NCI-H526 (cell line): ENCODE measurements around the gene PARP1.
"Not testable (repeated sequence)": the region's sequence is repeated elsewhere in the genome, so short reads cannot be mapped to it uniquely, and the experiment has no call there.

Source experiments
- DNase-seq, 2 experiments: peaks; one replicate each; lab custom pipeline; 2025; lab: John Stamatoyannopoulos, UW

PARP1 gene

GRCh38 chr1:226428791-226429461 is 21.0 kb upstream of the PARP1 start:
- DNase-seq: peak; percentile 30 to 65

- no peak for DNase-seq
These were observed 20.5 kb upstream of the PARP1 start for GRCh38 chr1:226428348-226428747.

DNA sequence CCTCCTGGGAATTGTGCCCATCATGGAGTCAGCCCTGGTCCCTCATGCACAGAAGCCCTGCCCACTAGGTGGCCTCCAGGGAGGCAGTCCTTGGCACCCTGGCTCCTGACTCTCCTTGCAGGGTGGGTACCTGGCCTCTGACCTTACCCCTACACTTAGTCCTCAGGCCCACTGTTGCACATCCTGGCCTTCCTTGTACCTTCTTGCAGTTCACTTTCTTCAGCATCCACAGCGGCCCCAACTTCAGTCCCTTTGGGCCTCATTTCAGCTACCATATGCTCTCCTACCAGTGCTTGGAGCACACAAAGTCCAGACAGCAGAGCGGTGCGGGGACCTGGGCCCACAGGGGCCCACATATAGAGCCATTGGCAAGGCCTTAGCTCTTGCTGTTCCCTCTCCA is 19.2 kb upstream of the PARP1 start:
- no peak for DNase-seq

DNA sequence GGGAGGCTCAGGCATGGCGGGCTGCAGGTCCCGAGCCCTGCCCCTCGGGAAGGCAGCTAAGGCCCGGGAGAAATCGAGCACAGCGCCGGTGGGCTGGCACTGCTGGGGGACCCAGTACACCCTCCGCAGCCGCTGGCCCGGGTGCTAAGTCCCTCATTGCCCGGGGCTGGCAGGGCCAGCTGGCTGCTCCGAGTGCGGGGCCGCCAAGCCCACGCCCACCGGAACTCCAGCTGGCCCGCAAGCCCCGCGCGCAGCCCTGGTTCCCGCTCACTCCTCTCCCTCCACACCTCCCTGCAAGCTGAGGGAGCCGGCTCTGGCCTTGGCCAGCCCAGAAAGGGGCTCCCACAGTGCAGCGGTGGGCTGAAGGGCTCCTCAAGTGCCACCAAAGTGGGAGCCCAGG is 18.5 kb upstream of the PARP1 start:
- DNase-seq: not testable (repeated sequence)

DNA sequence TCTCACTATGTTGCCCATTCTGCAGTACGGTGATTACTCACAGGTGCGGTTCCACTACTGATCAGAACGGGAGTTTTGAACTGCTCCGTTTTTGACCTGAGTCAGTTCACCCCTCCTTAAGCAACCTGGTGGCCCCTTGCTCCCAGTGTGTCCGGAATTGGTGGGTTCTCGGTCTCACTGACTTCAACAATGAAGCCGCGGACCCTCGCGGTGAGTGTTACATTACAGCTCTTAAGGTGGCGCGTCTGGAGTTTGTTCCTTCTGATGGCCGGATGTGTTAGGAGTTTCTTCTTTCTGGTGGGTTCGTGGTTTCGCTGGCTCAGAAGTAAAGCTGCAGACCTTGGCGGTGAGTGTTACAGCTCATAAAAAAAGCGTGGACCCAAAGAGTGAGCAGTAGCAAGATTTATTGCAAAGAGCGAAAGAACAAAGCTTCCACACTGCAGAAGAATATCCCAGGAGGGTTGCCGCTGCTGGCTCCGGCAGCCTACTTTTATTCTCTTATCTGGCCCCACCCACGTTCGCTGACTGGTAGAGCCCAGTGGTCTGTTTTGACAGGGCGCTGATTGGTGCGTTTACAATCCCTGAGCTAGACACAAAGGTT is 17.6 kb upstream of the PARP1 start:
- no peak for DNase-seq

- DNase-seq: no peak
These were observed 17.1 kb upstream of the PARP1 start for GRCh38 chr1:226425004-226425378.

GRCh38 chr1:226424221-226425003 is 16.5 kb upstream of the PARP1 start:
- DNase-seq: peak in 1 of 2 experiments; percentile 34

DNA sequence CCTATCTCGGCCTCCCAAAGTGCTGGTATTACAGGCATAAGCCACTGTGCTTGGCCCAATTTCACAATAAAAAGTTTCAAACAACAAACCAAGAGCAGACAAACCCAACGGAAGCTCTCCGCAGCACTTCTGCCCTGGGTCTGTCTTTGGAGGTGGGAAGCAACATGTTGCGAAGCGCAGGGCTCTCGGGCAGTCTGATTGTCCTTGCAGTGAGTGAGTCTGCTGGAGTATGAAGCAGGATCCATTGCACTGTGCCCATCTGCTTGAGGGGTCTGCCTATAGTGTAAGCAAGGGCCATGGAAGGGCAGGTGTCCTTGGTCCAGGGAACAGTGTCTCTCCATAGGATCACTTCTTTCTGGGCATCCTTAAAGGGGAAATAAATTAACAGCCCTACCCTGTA is 14.6 kb upstream of the PARP1 start:
- DNase-seq: no peak

DNA sequence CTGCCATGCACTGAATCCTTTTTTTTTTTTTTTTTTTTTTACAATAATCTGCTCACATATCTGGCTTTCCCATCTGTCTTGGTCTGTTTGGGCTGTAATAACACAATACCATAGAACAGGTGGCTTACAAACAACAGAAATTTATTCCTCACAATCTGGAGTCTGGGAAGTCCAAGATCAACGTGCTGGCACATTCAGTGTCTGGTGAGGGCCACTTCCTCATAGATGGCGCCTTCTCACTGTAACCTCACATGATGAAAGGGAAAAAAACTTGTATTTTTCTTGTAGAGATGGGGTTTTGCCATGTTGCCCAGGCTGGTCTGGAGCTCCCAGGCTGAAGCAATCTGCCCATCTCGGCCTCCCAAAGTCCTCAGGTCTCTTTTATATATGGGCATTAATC is 13.0 kb upstream of the PARP1 start:
- DNase-seq: no peak

DNA sequence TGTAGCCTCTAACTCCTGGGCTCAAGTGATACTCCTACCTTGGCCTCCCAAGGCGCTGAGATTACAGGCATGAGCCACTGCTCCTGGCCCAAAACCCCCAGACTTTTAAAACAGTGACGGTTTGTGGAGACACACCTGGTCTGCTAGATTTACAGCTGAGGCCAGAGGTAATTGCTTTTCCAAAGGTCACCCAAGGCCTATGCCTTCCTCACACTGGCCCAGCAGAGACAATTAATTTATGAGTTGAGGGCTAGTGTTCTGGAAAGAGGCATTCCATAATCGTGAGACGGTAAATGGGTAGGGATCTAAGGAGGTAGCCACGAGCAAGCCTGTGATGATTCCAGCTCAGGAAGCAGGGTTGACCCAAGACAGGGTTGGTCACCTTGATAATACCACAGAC is 12.4 kb upstream of the PARP1 start:
- no peak for DNase-seq

DNA sequence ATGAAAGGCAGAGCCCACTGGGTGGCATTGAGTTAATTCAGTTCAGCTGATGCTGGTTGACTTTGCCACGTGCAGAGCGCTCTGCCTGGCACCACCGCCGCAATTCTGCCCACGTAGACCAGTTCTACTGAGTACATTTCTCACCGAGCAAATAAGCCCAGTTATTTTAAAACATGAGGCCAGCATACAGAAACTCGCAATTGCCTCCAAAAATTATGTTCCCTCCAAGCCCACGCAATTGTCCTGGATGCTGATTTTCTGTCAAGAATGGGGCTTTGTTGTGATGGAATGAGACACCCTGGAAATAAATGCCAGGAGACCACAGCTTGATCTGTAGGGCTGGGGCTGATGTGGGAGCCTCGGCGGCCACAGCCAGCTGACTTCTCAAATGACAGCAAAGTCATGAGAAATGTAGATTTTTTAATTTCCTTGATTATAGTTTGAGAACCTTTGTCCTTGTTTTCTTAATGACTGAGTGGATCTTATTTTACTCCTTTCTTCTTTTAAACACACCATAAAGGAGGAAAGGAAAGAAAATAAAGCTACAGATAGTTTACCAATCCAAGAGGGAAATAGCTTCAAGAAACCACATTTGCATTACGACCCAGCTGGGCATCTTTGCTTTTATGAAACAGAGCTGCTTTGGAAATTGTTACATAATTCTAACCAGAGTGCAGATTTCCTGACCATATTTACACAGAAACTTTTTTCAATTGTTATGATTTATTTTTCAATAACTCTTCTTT is 11.6 kb upstream of the PARP1 start:
- DNase-seq: no peak

- no peak for DNase-seq
These were observed 10.1 kb upstream of the PARP1 start for GRCh38 chr1:226417830-226418546.

- no peak for DNase-seq
These were observed 9.5 kb upstream of the PARP1 start for GRCh38 chr1:226417350-226417749.

GRCh38 chr1:226414098-226414698 is 6.3 kb upstream of the PARP1 start:
- no peak for DNase-seq

DNA sequence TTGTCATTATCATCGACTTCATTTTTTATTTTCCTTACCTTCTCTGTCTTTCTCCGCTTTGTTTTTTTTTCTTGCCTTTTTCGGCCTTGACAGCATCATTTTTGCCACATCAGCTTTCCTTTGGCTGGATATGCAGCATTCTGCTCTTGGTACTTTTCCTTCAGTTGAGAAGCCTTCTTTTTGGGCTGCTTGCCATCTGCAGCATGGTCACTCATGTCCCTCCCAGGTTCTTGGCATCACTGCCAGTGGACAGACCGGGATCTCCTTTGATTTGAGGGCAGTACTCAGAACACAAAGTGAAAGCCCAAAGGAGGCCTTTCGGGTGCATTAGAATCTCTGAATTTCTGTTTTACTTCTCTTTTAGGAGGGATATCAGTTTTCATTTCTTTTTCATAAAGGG is 3.7 kb upstream of the PARP1 start:
- DNase-seq: no peak

DNA sequence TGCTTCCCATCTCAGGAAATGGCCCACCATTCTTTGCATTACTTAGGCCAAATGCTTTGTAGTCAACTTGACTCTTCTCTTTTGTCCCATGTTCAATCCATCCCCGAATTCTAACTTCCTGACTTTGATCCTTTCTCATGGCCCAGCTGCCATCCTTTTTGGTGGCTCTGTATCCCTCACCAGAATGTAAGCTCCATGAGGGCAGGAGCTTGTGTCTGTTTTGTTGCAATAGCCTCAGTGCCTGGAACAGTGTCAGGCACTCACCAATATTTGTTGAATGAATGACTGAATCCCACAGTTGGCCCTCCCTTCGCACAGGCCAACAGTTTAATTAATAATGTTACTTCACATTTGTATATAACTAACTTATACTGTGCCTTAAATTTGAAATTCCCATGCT is 3.1 kb upstream of the PARP1 start:
- no peak for DNase-seq

DNA sequence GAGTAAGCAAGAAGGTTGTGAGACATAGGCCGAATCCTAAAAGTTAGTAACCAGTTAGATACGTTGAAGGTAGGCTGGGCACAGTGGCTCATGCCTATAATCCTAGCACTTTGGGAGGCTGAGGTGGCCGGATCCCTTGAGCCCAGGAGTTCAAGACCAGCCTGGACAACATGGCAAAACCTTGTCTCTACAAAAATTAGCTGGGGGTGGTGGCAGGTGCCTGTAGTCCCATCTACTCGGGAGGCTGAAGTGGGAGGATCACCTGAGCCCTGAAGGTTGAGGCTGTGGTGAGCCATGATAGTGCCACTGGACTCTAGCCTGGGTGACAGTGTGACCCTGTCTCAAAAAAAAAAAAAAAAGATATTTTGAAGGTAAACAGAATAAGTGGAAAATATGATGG is 1.5 kb upstream of the PARP1 start:
- DNase-seq: no peak

DNA sequence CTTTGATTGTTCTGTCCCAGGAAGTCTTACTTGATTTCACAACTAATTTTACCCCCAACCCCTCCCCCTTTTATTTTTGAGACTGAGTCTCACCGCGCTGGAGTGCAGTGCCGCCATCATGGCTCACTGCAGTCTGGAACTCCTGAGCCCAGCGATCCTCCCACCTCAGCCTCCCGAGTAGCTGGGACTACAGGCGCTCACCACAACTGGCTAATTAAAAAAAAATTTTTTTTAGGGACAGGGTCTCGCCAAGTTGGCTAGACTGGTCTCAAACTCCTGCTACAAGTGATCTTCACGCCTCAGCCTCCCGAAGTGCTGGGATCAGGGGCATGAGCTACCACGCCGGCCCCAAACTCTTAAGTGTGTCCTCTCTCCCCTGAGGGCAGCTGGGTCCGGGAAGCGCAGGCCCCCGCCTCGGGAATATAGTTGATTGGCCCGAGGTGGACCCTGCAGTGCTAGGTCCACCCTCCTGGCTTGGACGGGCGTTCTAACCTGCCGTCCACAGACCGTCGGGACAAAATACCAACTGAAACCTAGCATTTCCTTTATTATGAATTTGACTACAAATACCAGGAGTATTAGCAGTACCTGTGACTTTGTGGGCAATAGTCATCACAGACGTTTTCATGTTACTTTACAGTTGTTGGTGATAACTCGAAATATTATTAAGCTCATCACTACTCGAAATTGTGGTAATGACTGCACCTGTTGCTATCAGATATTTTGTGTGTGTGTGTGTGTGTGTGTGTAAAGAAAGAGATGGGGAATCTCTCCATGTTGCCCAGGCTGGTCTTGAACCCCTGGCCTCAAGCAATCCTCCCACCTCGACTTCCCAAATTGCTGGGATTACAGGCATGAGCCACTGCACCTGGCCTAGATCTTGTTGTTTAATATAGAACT is 642 bp upstream of the PARP1 start:
- no peak for DNase-seq

- no peak for DNase-seq
These were observed 745 bp downstream of the PARP1 start for GRCh38 chr1:226407199-226407496.

- no peak for DNase-seq
These were observed 1.5 kb downstream of the PARP1 start for GRCh38 chr1:226406401-226406881.
